ENCODE data around the gene ADIPOR1. TPM values are rescaled to one million over a fixed set of nuclear protein-coding genes. Genes with fewer than 3 reads are reported as not detected.

The ADIPOR1 gene
- total RNA-seq, 1 donor from 2014 or later, result 42.1 TPM

DNA sequence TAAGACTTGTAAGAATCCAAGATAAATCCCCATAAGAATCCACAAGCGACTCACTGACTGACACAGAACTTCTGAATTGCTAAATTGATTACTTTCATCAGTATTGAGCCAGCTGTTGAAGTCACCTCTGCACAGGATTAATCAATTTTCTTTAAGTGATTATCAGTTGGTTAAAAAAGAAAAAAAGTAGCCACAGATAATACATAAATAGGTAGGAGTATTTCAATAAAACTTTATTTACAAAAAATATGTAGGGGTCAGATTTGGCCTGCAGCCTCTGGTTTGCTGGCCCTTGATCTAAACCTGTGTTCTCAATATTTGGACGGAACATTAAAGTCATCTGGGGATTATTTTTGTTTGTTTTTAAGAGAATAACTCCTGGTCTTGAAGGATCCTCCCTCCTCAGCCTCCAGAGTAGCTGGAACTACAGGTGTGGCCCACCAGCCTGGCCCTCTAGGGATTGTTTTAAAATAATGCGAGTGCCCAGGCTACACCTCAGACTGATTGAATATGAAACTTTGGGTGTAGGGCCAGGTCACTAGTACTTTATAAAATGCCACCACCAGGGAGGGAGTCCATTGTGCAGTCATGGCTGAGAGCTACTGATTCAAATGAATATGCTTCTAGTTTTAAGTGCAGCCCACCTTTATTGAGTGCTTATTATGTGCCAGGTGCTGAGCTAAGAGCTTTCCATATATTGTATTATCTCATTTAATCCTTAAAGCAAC lies 42.3 kb upstream of the ADIPOR1 start:
- H3K27ac Mint-ChIP-seq (ENCODE audit: unreplicated experiment), result no peak overlapping the region
- TF ChIP-seq, protein P1, sequence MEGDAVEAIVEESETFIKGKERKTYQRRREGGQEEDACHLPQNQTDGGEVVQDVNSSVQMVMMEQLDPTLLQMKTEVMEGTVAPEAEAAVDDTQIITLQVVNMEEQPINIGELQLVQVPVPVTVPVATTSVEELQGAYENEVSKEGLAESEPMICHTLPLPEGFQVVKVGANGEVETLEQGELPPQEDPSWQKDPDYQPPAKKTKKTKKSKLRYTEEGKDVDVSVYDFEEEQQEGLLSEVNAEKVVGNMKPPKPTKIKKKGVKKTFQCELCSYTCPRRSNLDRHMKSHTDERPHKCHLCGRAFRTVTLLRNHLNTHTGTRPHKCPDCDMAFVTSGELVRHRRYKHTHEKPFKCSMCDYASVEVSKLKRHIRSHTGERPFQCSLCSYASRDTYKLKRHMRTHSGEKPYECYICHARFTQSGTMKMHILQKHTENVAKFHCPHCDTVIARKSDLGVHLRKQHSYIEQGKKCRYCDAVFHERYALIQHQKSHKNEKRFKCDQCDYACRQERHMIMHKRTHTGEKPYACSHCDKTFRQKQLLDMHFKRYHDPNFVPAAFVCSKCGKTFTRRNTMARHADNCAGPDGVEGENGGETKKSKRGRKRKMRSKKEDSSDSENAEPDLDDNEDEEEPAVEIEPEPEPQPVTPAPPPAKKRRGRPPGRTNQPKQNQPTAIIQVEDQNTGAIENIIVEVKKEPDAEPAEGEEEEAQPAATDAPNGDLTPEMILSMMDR (conservative IDR thresholded peaks at IDR 0.05), result no peak
- DNase-seq (ENCODE audit: low read depth, low spot score), result no peak

DNA sequence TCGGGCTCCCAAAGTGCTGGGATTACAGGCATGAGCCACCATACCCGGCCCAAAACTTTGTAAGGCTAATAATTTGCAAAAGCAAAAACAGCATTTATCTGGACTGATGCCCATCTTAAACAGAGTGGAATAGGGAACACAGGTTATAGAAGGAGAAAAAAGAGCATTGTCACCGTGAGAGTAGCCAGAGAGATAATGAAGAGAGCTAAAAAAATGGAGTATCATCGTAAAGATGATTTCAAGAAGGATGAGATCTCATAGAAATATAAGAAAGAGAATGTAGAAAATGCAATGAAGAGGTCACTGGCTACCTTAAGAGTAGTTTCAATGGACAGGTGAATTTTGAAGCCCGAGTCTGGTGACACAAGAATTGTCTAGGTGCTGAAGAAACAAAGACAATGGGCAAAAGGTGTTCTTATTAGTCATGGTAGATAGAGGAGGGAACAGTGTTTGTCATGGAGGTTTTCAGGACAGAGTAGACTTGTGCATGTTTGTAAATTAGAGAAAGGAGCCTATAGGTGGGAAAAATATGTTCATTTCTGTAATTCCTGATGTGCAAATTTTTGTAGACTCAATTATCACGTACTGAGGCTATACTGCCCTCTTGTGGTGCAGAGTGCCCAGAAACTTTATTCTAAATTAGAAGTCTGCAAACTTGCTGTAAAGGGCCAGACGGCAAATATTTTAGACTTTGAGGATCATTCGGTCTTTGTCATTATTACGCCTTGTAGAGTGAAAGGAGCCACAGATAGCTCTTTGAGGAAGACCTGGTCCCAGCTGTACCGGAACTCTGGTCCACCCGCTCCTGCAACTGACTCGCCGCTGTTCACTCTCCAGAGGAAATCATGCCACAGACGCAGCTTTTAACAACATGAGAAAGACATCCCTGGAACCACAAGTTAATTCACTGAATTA lies 41.0 kb upstream of the ADIPOR1 start:
- H3K4me1 Mint-ChIP-seq, result no peaks in the 10 kb centered on the region
- H3K4me3 Mint-ChIP-seq, result peak overlapping the region; percentile 26
- DNase-seq (ENCODE audit: low read depth, low spot score), result peak; percentile 68
- TF ChIP-seq, protein P1 (conservative IDR thresholded peaks at IDR 0.05), result peak; percentile 93
- no peaks in the 10 kb centered on the region for H3K36me3 Mint-ChIP-seq (ENCODE audit: low read depth)
- H3K27me3 Mint-ChIP-seq (ENCODE audit: low read depth), result peaks cover 63% of the 10 kb centered on the region
- no peak overlapping the region for H3K27ac Mint-ChIP-seq (ENCODE audit: unreplicated experiment)
- H3K9me3 Mint-ChIP-seq, result no peaks in the 10 kb centered on the region

More for the DNA sequence above, 42.3 kb upstream of the ADIPOR1 start:
- H3K4me3 Mint-ChIP-seq, result no peak overlapping the region
- H3K27me3 Mint-ChIP-seq (ENCODE audit: low read depth), result peaks cover 51% of the 10 kb centered on the region
- H3K36me3 Mint-ChIP-seq (ENCODE audit: low read depth), result no peaks in the 10 kb centered on the region
- no peaks in the 10 kb centered on the region for H3K4me1 Mint-ChIP-seq
- no peaks in the 10 kb centered on the region for H3K9me3 Mint-ChIP-seq

DNA sequence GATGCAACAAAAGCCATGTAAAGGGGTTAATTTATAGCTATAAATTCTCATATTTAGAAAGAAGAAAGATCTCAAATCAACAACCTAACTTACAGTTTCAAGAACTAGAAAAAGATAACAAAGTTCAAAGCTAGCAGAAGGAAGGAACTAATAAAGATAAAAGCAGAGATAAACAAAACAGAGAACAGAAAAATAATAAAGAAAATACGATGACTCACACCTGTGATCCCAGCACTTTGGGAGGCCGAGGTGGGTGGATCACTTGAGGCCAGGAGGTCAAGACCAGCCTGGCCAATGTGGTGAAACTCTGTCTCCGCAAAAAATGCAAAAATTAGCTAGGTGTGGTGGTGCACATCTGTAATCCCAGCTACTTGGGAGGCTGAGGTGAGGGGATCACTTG lies 36.6 kb upstream of the ADIPOR1 start:
- Mint-ChIP-seq H3K4me3 (no peak overlapping the region), H3K27me3 (ENCODE audit: low read depth) (peaks cover 99% of the 10 kb centered on the region), H3K36me3 (ENCODE audit: low read depth) (no peaks in the 10 kb centered on the region), H3K4me1 (no peaks in the 10 kb centered on the region), H3K9me3 (no peaks in the 10 kb centered on the region), H3K27ac (ENCODE audit: unreplicated experiment) (no peak overlapping the region)
- DNase-seq (ENCODE audit: low read depth, low spot score), result no peak
- TF ChIP-seq, protein P1 (conservative IDR thresholded peaks at IDR 0.05), result no peak

DNA sequence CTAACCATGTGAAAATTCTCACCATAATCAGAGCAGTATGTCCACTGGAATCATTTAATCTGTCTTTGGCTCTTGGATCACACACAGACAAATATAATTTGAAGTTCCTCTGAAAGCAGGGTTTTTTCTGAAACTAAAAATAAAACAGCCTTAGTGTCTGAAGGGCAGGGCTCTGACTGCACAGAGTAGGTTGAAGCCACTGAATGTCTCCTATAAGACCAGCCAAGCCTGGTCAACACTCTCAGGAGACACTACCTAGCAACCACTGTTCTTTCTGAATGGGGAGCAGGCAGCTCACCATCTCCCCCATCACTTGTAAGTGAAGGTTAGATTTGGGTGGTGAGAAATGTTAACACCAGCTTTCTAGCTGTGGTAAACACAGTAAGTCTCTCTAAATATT lies 33.0 kb upstream of the ADIPOR1 start:
- TF ChIP-seq, protein P1 (conservative IDR thresholded peaks at IDR 0.05), result no peak
- Mint-ChIP-seq H3K36me3 (ENCODE audit: low read depth) (no peaks in the 10 kb centered on the region), H3K4me3 (no peak overlapping the region), H3K4me1 (no peaks in the 10 kb centered on the region), H3K9me3 (no peaks in the 10 kb centered on the region), H3K27me3 (ENCODE audit: low read depth) (peaks cover 79% of the 10 kb centered on the region), H3K27ac (ENCODE audit: unreplicated experiment) (no peak overlapping the region)
- no peak for DNase-seq (ENCODE audit: low read depth, low spot score)

DNA sequence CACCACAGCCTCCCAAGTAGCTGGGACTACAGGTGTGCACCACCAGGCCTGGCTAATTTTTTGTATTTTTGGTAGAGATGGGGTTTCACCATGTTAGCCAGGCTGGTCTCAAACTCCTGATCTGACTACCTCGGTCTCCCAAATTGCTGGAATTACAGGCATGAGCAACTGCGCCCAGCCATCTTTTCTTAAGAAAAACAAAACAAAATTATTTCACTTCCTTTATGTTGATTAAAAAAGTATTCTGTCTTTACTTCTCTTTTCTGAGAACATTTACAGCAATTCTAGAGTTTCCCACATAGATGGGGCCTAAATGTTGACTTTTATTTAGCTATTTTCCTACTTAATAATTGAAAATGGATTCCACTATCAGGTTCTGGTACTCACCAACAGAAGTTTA lies 31.8 kb upstream of the ADIPOR1 start:
- Mint-ChIP-seq H3K27ac (ENCODE audit: unreplicated experiment) (no peak overlapping the region), H3K9me3 (no peaks in the 10 kb centered on the region), H3K27me3 (ENCODE audit: low read depth) (peaks cover 74% of the 10 kb centered on the region), H3K36me3 (ENCODE audit: low read depth) (no peaks in the 10 kb centered on the region), H3K4me1 (no peaks in the 10 kb centered on the region), H3K4me3 (no peak overlapping the region)
- DNase-seq (ENCODE audit: low read depth, low spot score), result no peak
- TF ChIP-seq, protein P1 (conservative IDR thresholded peaks at IDR 0.05), result no peak

All from neural crest cell (in vitro differentiated cells).